ENCODE results near the gene CEP41.

- TF ChIP-seq CTCF (IDR thresholded peaks at IDR 0.05) (no peak), POLR2A (IDR thresholded peaks at IDR 0.05) (no peak)
Observed at GRCh38 chr7:130345136-130345535, 95.7 kb downstream of the CEP41 start.

Data from body of pancreas (tissue), 4 donors.